Femur (tissue), 1 donor: ENCODE data around the gene FAF2.

Source experiments
- DNase-seq: peaks from one replicate; pipeline ENCODE4 v3.0.0-alpha.2; 2017

Gene FAF2

GRCh38 chr5:176533894-176534611, 85.9 kb downstream of the FAF2 start:
- peak; percentile 28 for DNase-seq

GRCh38 chr5:176534640-176535039, 86.5 kb downstream of the FAF2 start:
- no peak for DNase-seq

- peak; percentile 36 for DNase-seq
Measured at GRCh38 chr5:176535101-176535663, 87.0 kb downstream of the FAF2 start.

GRCh38 chr5:176535664-176536131, 87.5 kb downstream of the FAF2 start:
- DNase-seq, result peak; percentile 30

GRCh38 chr5:176536132-176536901, 88.1 kb downstream of the FAF2 start:
- DNase-seq, result peak; percentile 92

- peak; percentile 99 for DNase-seq
Measured at GRCh38 chr5:176536902-176537553, 88.8 kb downstream of the FAF2 start, which contains the start of gene RNF44. RNF44 (minus strand) TSS chr5:176537402; CDS start chr5:176532472, 4,930 bp downstream.

GRCh38 chr5:176537554-176538229, 89.5 kb downstream of the FAF2 start:
- DNase-seq, result peak; percentile 99

DNA sequence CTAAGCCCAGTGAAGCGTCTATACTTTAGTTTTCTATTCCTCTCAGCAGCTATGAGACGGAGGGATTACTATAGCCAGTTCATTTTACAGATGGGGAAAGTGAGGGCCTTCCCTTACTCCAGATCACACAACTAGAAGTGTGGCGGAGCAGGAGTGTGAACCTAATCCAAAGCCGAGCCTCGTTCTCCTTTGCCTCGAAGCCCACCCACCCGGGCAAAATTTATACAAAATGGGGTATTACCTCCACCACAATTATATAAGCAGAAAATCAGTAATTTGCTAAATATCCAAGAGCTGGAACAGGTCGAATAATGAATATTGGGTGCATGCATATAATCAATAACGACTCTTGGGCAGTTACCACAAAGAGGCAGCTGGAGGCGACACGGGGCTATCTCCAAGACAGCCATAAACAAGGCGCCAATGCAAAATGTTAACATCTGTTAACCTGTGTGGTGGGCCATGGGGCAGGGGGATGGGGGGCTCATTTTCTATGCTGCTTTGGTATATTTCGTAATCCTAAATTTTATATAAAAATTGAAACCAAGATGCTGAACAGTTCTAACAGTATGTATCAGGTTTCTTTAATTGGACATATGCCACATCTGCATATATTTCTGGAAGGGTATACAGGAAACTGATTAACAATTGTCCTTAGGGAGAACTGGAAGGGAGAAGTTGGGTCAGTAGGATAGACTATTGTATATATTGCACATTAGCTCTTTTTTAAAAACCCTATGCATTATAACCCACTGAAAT, 90.2 kb downstream of the FAF2 start:
- no peak for DNase-seq

DNA sequence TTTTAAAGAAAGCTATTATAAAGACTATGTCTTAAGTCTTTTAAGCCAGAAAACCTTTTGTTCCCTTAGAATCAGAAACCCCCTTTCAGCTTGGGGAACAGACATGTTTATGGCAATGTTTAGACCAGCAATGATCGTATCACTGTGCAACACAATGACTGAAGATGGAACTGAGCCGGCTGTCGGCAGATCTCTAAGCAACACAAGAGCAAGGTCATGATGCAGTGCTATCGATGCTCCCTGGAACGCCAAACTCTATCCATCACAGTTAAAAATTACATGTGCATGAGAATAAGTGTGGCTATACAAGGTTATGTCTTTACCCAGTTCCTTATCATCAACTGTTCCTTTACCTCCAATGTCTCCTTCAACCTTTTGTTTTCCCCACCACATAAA, 90.8 kb downstream of the FAF2 start:
- DNase-seq, result no peak

DNA sequence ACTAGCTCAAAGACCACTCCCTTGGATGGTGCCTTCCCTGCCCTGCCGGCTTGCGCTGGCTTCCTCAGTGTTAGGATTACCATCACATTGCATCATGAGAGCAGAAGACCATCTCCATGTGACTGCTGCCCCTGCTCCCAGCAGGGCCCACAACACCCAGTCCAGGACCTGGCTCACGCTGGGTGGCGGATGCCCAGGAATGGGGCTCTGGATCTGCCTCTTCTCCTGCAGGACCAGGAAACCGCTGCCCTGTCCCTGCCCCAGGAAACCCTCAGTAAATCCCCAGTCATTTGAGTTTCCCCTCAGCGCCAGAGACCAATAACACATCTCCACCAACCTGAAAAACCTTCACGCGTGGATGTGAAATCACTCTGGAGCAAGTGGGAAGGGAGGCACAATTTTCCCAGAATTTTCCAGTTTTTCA, 92.3 kb downstream of the FAF2 start:
- no peak for DNase-seq

- DNase-seq, result no peak
Measured at GRCh38 chr5:176540956-176541337, 92.8 kb downstream of the FAF2 start.

- peak; percentile 62 for DNase-seq
Measured at GRCh38 chr5:176541338-176542134, 93.4 kb downstream of the FAF2 start.

DNA sequence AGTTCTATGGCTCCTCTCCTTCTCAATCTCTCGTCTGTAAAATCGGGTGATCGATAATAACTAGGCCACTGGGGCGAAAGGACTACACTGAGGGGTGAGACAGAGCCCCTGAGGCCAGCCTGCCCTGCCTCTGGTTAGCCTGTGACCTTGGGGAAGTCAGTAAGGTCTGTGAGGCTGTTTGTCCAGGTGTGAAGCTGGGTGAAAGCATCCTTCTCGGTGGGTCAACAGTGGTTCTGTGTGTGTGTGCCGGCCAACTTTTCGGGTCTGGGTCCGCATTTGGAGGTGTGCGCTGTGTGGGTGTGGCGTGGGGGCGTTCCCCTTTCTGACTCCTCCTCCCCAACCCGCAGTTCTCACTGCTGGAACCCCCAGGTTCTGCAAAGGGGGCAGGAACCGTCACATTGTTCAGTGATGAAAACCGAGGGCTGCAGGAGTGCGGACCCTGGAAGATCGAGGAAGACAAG, 94.0 kb downstream of the FAF2 start:
- DNase-seq, result peak; percentile 54

- no peak for DNase-seq
Measured at GRCh38 chr5:176542596-176543427, 94.6 kb downstream of the FAF2 start.

DNA sequence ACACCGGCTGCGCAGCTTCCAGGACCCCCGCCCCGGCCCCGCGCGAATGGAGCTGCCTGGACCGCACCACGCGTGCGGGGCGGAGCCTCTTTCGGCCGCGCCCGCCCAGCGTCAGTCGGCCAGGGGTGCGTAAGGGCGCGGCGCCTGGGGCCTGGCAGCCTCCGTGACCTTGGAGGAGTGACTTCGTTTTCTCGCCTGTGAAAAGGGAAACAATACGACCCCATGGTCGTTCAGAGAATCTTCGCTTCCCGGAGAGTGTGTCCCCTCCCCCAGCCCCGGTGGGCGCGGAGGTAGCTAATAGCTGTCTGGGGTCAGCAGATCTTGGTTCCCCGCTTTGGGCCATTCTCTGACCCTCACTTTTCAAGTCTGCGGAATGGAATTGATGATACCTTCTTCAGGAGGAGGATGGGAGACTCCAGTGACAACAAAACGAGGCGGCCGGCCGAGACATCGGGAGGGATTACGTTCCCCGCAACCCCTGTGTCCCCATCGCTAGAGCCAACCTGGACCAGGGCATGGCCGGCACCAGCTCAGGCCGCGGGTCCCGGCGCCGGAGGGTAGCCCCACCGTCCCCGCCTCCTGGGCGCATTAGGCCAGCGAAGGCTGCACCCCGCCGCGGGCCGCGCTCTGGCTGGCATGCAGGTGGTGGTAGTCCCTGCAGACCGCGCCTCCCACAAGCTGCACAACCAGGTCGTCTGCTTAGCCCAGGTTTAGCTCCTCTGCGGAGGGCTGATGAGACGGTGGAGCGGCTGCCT, 95.4 kb downstream of the FAF2 start:
- peak; percentile 72 for DNase-seq

- DNase-seq, result no peak
Measured at GRCh38 chr5:176545388-176545736, 97.2 kb downstream of the FAF2 start.

DNA sequence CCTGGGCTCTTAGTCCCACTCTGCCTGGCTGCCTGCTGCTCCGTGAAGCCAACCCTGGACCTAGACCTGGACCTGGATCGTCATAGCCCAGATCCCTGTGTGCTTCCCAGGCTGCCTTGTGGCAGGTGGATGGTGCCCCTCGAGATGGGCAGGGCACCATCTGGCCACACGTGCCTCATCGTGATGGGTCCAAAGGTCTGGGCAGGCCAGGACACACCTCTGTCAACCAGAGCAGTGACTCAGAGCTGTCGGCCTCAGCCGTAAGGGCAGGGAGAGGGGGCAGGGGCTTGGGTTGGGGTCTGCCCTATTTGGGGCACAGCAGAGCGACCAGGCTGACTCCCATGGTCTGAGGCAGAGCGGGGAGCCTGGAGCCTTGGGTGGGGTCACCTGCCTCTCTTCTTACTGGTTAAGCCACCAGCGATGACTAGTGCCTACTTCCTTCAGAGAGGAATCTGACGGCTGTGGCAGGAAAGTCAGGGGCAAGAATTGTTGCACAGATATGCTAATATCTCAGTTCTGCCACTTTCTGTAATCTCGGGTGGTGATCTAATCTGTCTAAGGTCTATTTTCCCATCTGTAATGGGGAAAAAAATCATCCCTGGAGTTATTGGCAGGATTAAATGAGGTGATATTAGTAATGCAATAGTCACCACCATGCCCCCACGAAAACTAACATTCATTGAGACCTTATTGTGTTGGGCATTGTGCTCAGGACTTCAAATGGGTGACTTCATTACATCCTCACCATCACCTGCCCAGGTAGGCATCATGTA, 97.7 kb downstream of the FAF2 start:
- DNase-seq, result no peak

- no peak for DNase-seq
Measured at GRCh38 chr5:176547802-176548201, 99.6 kb downstream of the FAF2 start.
